Ishikawa (cell line): Measurements from ENCODE around the gene STAG3.

Source experiments
- CEBPB ChIP-seq: IDR thresholded peaks from 2 replicates; pipeline ENCODE4 v1.6.1; 2012
- CREB1 ChIP-seq: IDR thresholded peaks from 2 replicates; pipeline ENCODE4 v1.6.1; 2012; ENCODE audit warnings: low read depth
- EGR1 ChIP-seq: IDR thresholded peaks from 2 replicates; pipeline ENCODE4 v1.6.1; 2012
- EP300 ChIP-seq: IDR thresholded peaks from 2 replicates; pipeline ENCODE4 v1.6.1; 2012; ENCODE audit warnings: borderline replicate concordance
- FOXM1 ChIP-seq: IDR thresholded peaks from 2 replicates; pipeline ENCODE4 v1.6.1; 2012; ENCODE audit warnings: low read depth, borderline replicate concordance
- MAX ChIP-seq: IDR thresholded peaks from 2 replicates; pipeline ENCODE4 v1.6.1; 2012
- NFIC ChIP-seq: IDR thresholded peaks from 2 replicates; pipeline ENCODE4 v1.6.1; 2012
- RAD21 ChIP-seq: IDR thresholded peaks from 2 replicates; pipeline ENCODE4 v1.6.1; 2012; ENCODE audit warnings: low read depth
- TAF1 ChIP-seq: IDR thresholded peaks from 2 replicates; pipeline ENCODE4 v1.6.1; 2012; ENCODE audit warnings: low read depth, mild to moderate bottlenecking
- TCF12 ChIP-seq: IDR thresholded peaks from 2 replicates; pipeline ENCODE4 v1.6.1; 2012; ENCODE audit warnings: low read depth
- TEAD4 ChIP-seq: IDR thresholded peaks from 2 replicates; pipeline ENCODE4 v1.6.1; 2012
- USF1 ChIP-seq: IDR thresholded peaks from 2 replicates; pipeline ENCODE4 v1.6.1; 2012
- YY1 ChIP-seq: IDR thresholded peaks from 2 replicates; pipeline ENCODE4 v1.6.1; 2012; ENCODE audit warnings: low read depth
- ZBTB7A ChIP-seq: IDR thresholded peaks from 2 replicates; pipeline ENCODE4 v1.6.1; 2012; ENCODE audit warnings: low read depth
- TF ChIP-seq, protein P1 (sequence below): IDR thresholded peaks from 2 replicates; pipeline ENCODE4 v1.6.1; 2012; ENCODE audit warnings: low read depth, mild to moderate bottlenecking

STAG3 gene

DNA sequence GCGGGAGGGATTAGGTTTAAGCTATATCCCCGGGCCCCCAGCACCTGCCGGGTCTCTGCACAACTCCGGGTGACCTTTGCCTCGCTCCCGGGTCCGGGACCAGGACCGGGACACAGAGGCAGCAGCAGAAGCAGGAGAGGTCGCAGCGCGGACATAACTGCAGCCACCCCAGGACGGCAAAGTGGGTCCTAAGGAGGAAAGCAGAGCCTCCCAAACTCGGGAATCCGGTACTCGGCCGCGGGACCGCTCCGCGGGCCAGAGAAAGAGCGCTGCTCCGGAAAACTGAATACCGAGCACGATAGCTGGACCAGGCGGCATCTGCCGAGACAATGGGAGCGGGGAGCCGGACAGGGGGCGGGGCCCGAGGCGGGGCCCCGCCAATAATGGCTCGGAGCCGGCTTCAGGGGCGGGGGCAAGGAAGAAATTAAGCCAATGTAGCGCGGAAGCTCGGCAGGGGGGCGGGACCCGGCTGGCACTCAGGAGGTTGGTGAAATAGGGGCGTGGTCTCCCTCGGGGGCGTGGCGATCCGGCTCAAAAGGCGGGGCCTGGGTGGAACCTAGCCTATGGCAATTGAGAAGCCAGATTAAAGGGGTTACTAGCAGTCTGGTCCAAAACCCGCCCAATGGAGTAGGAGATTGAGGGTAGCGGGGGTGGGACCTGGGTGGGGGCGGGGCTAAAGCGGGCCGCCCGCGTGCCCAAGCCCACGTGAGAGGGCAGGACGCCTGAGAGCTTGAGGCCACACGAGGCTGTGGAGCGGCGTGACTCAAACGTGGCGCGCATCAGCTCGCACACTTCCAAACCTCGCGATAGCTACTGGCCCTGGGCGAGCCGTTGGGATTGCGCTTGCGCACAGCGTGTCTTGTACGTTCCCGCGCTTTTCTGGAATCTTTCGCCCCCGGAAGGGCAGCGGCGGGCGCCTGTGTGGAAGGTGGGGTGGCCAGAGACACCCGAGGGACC is at the start of gene STAG3, which contains the start of gene GPC2:
Gene STAG3 (plus strand): TSS at position 874 of the 957 bp plus-strand sequence. CDS start 2,639 bp downstream, outside the sequence.
Gene GPC2 (minus strand): TSS at position 337 of the 957 bp plus-strand sequence. CDS start 182 bp downstream, at position 155.
- TF ChIP-seq USF1 (peak; percentile 91), MAX (peak; percentile 100), CEBPB (no peak), TAF1 (peak; percentile 71; the same call in 1 of the 2 replicates), TCF12 (0 out of 2 replicates have a peak, but pooled peaks have one; percentile 29), RAD21 (no peak), TEAD4 (no peak)
- TF ChIP-seq, protein P1, sequence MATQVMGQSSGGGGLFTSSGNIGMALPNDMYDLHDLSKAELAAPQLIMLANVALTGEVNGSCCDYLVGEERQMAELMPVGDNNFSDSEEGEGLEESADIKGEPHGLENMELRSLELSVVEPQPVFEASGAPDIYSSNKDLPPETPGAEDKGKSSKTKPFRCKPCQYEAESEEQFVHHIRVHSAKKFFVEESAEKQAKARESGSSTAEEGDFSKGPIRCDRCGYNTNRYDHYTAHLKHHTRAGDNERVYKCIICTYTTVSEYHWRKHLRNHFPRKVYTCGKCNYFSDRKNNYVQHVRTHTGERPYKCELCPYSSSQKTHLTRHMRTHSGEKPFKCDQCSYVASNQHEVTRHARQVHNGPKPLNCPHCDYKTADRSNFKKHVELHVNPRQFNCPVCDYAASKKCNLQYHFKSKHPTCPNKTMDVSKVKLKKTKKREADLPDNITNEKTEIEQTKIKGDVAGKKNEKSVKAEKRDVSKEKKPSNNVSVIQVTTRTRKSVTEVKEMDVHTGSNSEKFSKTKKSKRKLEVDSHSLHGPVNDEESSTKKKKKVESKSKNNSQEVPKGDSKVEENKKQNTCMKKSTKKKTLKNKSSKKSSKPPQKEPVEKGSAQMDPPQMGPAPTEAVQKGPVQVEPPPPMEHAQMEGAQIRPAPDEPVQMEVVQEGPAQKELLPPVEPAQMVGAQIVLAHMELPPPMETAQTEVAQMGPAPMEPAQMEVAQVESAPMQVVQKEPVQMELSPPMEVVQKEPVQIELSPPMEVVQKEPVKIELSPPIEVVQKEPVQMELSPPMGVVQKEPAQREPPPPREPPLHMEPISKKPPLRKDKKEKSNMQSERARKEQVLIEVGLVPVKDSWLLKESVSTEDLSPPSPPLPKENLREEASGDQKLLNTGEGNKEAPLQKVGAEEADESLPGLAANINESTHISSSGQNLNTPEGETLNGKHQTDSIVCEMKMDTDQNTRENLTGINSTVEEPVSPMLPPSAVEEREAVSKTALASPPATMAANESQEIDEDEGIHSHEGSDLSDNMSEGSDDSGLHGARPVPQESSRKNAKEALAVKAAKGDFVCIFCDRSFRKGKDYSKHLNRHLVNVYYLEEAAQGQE = no peak

DNA sequence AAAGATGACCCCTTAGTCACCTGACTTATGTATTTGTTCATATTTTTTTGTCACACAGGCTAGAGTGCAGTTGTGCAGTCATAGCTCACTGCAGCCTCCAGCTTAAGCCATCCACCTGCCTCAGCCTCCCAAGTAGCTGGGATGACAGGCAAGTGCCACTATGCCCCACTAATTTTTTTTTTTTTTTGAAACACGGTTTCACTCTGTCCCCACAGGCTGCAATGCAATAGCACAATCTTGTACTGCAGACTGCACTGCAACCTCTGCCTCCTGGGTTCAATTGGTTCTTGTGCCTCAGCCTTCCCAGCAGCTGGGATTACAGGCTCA is 49.1 kb upstream of the STAG3 start:
- no peak for TF ChIP-seq EP300
- no peak for TF ChIP-seq TCF12
- no peak for TF ChIP-seq YY1
- no peak for TF ChIP-seq CEBPB
- no peak for TF ChIP-seq MAX
- TF ChIP-seq FOXM1 = no peak
- TF ChIP-seq RAD21 = no peak
- TF ChIP-seq, protein P1 = no peak
- TF ChIP-seq EGR1 = no peak
- no peak for TF ChIP-seq ZBTB7A
- no peak for TF ChIP-seq NFIC
- TF ChIP-seq CREB1 = no peak
- no peak for TF ChIP-seq TAF1
- TF ChIP-seq TEAD4 = no peak
- no peak for TF ChIP-seq USF1

GRCh38 chr7:100130608-100131453 is 46.9 kb upstream of the STAG3 start:
- TF ChIP-seq MAX (no peak), ZBTB7A (no peak), RAD21 (peak; percentile 66)

GRCh38 chr7:100132126-100132525 is 45.6 kb upstream of the STAG3 start:
- no peak for TF ChIP-seq TEAD4
- no peak for TF ChIP-seq TAF1
- no peak for TF ChIP-seq EP300
- TF ChIP-seq CEBPB = no peak
- TF ChIP-seq EGR1 = no peak
- TF ChIP-seq FOXM1 = no peak
- no peak for TF ChIP-seq TCF12
- TF ChIP-seq RAD21 = no peak
- TF ChIP-seq, protein P1 = no peak
- TF ChIP-seq USF1 = no peak
- no peak for TF ChIP-seq YY1
- no peak for TF ChIP-seq NFIC
- TF ChIP-seq CREB1 = no peak
- no peak for TF ChIP-seq MAX
- TF ChIP-seq ZBTB7A = no peak
